DND-41 (cell line): ENCODE measurements around the gene RNF6.

Source experiments
- ATAC-seq: fragments of 200-7000 bp; cut with Tn5 transposase; 3 replicates; pipeline ENCODE4 v1.9.1; 2021; ENCODE audit warnings: low read depth; ENCODE audit not compliant: insufficient read depth
- DNase-seq: peaks from one replicate; pipeline ENCODE4 v3.0.0-alpha.2; 2020
- H2AFZ ChIP-seq: 2 replicates; pipeline ENCODE4 v1.6.0; 2012; ENCODE audit warnings: low read depth, low read length
- H3K27ac ChIP-seq: 2 replicates; pipeline ENCODE4 v1.5.1; 2012; ENCODE audit warnings: low read length, inconsistent platforms
- H3K27me3 ChIP-seq: fragments of 200-600 bp; sonication (generic); 2 replicates; pipeline ENCODE4 v1.6.0; 2012; ENCODE audit warnings: low read length, mild to moderate bottlenecking, inconsistent platforms; ENCODE audit not compliant: insufficient read depth, poor library complexity
- H3K36me3 ChIP-seq: 2 replicates; pipeline ENCODE4 v1.5.1; 2012; ENCODE audit warnings: low read length, inconsistent platforms; ENCODE audit not compliant: insufficient read depth
- H3K4me1 ChIP-seq: 2 replicates; pipeline ENCODE4 v1.5.1; 2012; ENCODE audit warnings: mild to moderate bottlenecking, low read length; ENCODE audit not compliant: insufficient read depth
- H3K4me2 ChIP-seq: 2 replicates; pipeline ENCODE4 v1.6.0; 2012; ENCODE audit warnings: mild to moderate bottlenecking, moderate library complexity, low read length, inconsistent platforms; ENCODE audit not compliant: insufficient read depth
- H3K4me3 ChIP-seq, 2 experiments: fragments of 200-600 bp in 1 of 2; shearing (Covaris generic) in 1 of 2; 2 replicates each; pipeline ENCODE4 v1.5.1; 2012 to 2016; ENCODE audit warnings: inconsistent platforms in 2 of 2, low read length in 2 of 2, mild to moderate bottlenecking in 2 of 2, low read depth in 1 of 2, moderate library complexity in 1 of 2
- H3K79me2 ChIP-seq: 2 replicates; pipeline ENCODE4 v1.6.0; 2012; ENCODE audit warnings: low read length, inconsistent platforms; ENCODE audit not compliant: insufficient read depth
- H3K9ac ChIP-seq: 2 replicates; pipeline ENCODE4 v1.6.0; 2012; ENCODE audit warnings: low read depth, mild to moderate bottlenecking, inconsistent platforms, low read length, moderate library complexity
- H3K9me3 ChIP-seq: 2 replicates; pipeline ENCODE4 v1.5.1; 2012; ENCODE audit warnings: low read length, moderate library complexity, mild to moderate bottlenecking, inconsistent platforms; ENCODE audit not compliant: insufficient read depth, severe bottlenecking
- H4K20me1 ChIP-seq: 2 replicates; pipeline ENCODE4 v1.6.0; 2012; ENCODE audit warnings: low read length; ENCODE audit not compliant: insufficient read depth
- EZH2 ChIP-seq: IDR thresholded peaks from 3 replicates; pipeline ENCODE4 v1.6.1; 2012; ENCODE audit warnings: borderline replicate concordance, low read depth, mild to moderate bottlenecking, moderate library complexity, low read length, inconsistent platforms; ENCODE audit not compliant: severe bottlenecking
- TF ChIP-seq, protein P1 (sequence below): IDR thresholded peaks from 2 replicates; pipeline ENCODE4 v1.5.1; 2012; ENCODE audit warnings: borderline replicate concordance, low read length, moderate library complexity, mild to moderate bottlenecking; ENCODE audit not compliant: poor library complexity, severe bottlenecking; ENCODE audit errors: extremely low read depth

The RNF6 gene

GRCh38 chr13:26227166-26227971 lies 5.3 kb upstream of the RNF6 start:
- DNase-seq, result no peak

GRCh38 chr13:26225896-26226617 lies 3.9 kb upstream of the RNF6 start:
- peaks cover 8% of the 10 kb centered on the region for H3K79me2 ChIP-seq
- H3K4me2 ChIP-seq, result no peak overlapping the region
- no peak for DNase-seq
- no peak overlapping the region for H3K9ac ChIP-seq
- H3K4me3 ChIP-seq, result no peak overlapping the region
- no peaks in the 10 kb centered on the region; the same call in 1 of the 2 replicates for H3K36me3 ChIP-seq
- H3K9me3 ChIP-seq, result no peaks in the 10 kb centered on the region
- peaks cover 9% of the 10 kb centered on the region for H3K4me1 ChIP-seq
- ATAC-seq, result no peak
- no peak overlapping the region for H2AFZ ChIP-seq
- H4K20me1 ChIP-seq, result no peaks in the 10 kb centered on the region
- H3K27ac ChIP-seq, result no peak overlapping the region
- H3K27me3 ChIP-seq, result no peaks in the 10 kb centered on the region
- TF ChIP-seq, protein P1, sequence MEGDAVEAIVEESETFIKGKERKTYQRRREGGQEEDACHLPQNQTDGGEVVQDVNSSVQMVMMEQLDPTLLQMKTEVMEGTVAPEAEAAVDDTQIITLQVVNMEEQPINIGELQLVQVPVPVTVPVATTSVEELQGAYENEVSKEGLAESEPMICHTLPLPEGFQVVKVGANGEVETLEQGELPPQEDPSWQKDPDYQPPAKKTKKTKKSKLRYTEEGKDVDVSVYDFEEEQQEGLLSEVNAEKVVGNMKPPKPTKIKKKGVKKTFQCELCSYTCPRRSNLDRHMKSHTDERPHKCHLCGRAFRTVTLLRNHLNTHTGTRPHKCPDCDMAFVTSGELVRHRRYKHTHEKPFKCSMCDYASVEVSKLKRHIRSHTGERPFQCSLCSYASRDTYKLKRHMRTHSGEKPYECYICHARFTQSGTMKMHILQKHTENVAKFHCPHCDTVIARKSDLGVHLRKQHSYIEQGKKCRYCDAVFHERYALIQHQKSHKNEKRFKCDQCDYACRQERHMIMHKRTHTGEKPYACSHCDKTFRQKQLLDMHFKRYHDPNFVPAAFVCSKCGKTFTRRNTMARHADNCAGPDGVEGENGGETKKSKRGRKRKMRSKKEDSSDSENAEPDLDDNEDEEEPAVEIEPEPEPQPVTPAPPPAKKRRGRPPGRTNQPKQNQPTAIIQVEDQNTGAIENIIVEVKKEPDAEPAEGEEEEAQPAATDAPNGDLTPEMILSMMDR, result no peak
- no peak for TF ChIP-seq EZH2

More at GRCh38 chr13:26227166-26227971, 5.3 kb upstream of the RNF6 start:
- Histone ChIP-seq H3K27me3 (no peaks in the 10 kb centered on the region), H3K79me2 (no peaks in the 10 kb centered on the region), H3K27ac (no peak overlapping the region), H4K20me1 (no peaks in the 10 kb centered on the region), H3K4me1 (peaks cover 9% of the 10 kb centered on the region), H3K9ac (no peak overlapping the region), H3K4me3 (no peak overlapping the region), H3K4me2 (no peak overlapping the region), H3K36me3 (no peaks in the 10 kb centered on the region), H2AFZ (no peak overlapping the region), H3K9me3 (no peaks in the 10 kb centered on the region)
- TF ChIP-seq, protein P1, result no peak
- no peak for ATAC-seq

- TF ChIP-seq, protein P1, result no peak
- TF ChIP-seq EZH2, result no peak
- H3K9ac ChIP-seq, result peak overlapping the region; percentile 94
- H2AFZ ChIP-seq, result peak overlapping the region; percentile 99
- H3K4me1 ChIP-seq, result peaks cover 28% of the 10 kb centered on the region
- H3K27ac ChIP-seq, result peak overlapping the region; percentile 97
- H4K20me1 ChIP-seq, result no peaks in the 10 kb centered on the region; the same call in 1 of the 2 replicates
- H3K36me3 ChIP-seq, result peaks cover 31% of the 10 kb centered on the region
- peak overlapping the region; percentile 86 to 89; a peak in 3 of 4 replicates for H3K4me3 ChIP-seq
- H3K9me3 ChIP-seq, result no peaks in the 10 kb centered on the region
- H3K4me2 ChIP-seq, result peak overlapping the region; percentile 75
- peak; percentile 45 for ATAC-seq
- no peak for DNase-seq
- peaks cover 27% of the 10 kb centered on the region for H3K79me2 ChIP-seq
- H3K27me3 ChIP-seq, result no peaks in the 10 kb centered on the region
Observed at GRCh38 chr13:26222520-26223046, 469 bp upstream of the RNF6 start.
